HepG2 (cell line): ENCODE data around the gene NT5DC2. TPM values are rescaled to one million over a fixed set of nuclear protein-coding genes. Genes with fewer than 3 reads are reported as not detected.

Source experiments
- EZH2 ChIP-seq: conservative IDR thresholded peaks from 2 replicates; pipeline ENCODE4 v1.6.1; 2012; ENCODE audit warnings: mild to moderate bottlenecking, low read depth, low read length, moderate library complexity
- HMGXB3 ChIP-seq: sonication (generic); formaldehyde crosslinking; IDR thresholded peaks from 2 replicates; pipeline ENCODE4 v1.4.0; 2020; ENCODE audit warnings: missing genetic modification reagents, borderline replicate concordance
- KDM5A ChIP-seq: fragments of 200-600 bp; sonication (generic); IDR thresholded peaks from 2 replicates; pipeline ENCODE4 v1.7.0; 2018; ENCODE audit warnings: antibody characterized with exemption, mild to moderate bottlenecking, low read length, borderline replicate concordance
- MTF2 ChIP-seq: sonication (generic); formaldehyde crosslinking; IDR thresholded peaks from 2 replicates; pipeline ENCODE4 v1.5.0; 2020; ENCODE audit warnings: missing genetic modification reagents, borderline replicate concordance
- PRDM10 ChIP-seq: sonication (generic); formaldehyde crosslinking; IDR thresholded peaks from 2 replicates; pipeline ENCODE4 v1.4.0; 2020; ENCODE audit warnings: low read depth, missing genetic modification reagents
- RFX1 ChIP-seq: fragments of 450-650 bp; IDR thresholded peaks from 2 replicates; pipeline ENCODE4 v1.6.1; 2017
- SRY ChIP-seq: sonication (generic); formaldehyde crosslinking; IDR thresholded peaks from 2 replicates; pipeline ENCODE4 v1.8.0; 2022; ENCODE audit warnings: mild to moderate bottlenecking, missing genetic modification reagents
- ZGPAT ChIP-seq: IDR thresholded peaks from 2 replicates; pipeline ENCODE4 v1.6.1; 2016; ENCODE audit warnings: mild to moderate bottlenecking
- ZNF142 ChIP-seq: sonication (generic); formaldehyde crosslinking; IDR thresholded peaks from 2 replicates; pipeline ENCODE4 v1.4.0; 2020; ENCODE audit warnings: missing genetic modification reagents
- ZNF543 ChIP-seq: sonication (generic); formaldehyde crosslinking; IDR thresholded peaks from 2 replicates; pipeline ENCODE4 v1.4.0; 2020; ENCODE audit warnings: mild to moderate bottlenecking, missing genetic modification reagents
- ZNF577 ChIP-seq: sonication (generic); formaldehyde crosslinking; IDR thresholded peaks from 2 replicates; pipeline ENCODE4 v1.4.0; 2020; ENCODE audit warnings: mild to moderate bottlenecking, low read depth, missing genetic modification reagents, borderline replicate concordance
- ZNF616 ChIP-seq: sonication (generic); formaldehyde crosslinking; IDR thresholded peaks from 2 replicates; pipeline ENCODE4 v1.5.0; 2020; ENCODE audit warnings: low read depth, mild to moderate bottlenecking, missing genetic modification reagents
- ZSCAN31 ChIP-seq: sonication (generic); formaldehyde crosslinking; IDR thresholded peaks from 2 replicates; pipeline ENCODE4 v1.5.0; 2020; ENCODE audit warnings: low read depth, mild to moderate bottlenecking, missing genetic modification reagents
- polyA plus RNA-seq, 8 experiments: library from polyadenylated mRNA; depleted of rRNA in 3 of 8; stranded (reverse) in 7 of 8; unstranded in 1 of 8; fragments of >200 nt; fragmentation: Illumina TruSeq in 4 of 8; extraction: Trizol in 4 of 8; gene quantifications; 2 replicates each; pipeline versions ENCODE4 v1.2.1 to v1.2.3, GENCODE V29; 2011 to 2016; ENCODE audit warnings: low read depth in 4 of 8, missing spikeins in 1 of 8, mixed read lengths in 1 of 8; ENCODE audit not compliant: insufficient read depth in 1 of 8
- total RNA-seq, 5 experiments: library from RNA; depleted of rRNA; stranded (reverse); fragments of >200 nt; fragmentation: Illumina TruSeq; extraction: Trizol; gene quantifications; 2 replicates each; pipeline ENCODE4 v1.2.3, GENCODE V29; 2016; ENCODE audit warnings: low read depth in 1 of 5

The NT5DC2 gene
- total and polyA plus RNA-seq, 2 of the 13 experiments (the other 11 are each of a cell fraction or from before 2014, with no cell fraction given) = 131 to 240 TPM

GRCh38 chr3:52533623-52534280 is at the start of gene NT5DC2 (continued):
- TF ChIP-seq PRDM10 (CRISPR knock-in tag) = no peak
- TF ChIP-seq ZGPAT (CRISPR knock-in tag) = no peak
- no peak for TF ChIP-seq ZNF142 (CRISPR knock-in tag)
- peak; percentile 76 for TF ChIP-seq ZSCAN31 (CRISPR knock-in tag)
- peak; percentile 54; the same call in 1 of the 2 replicates for TF ChIP-seq ZNF543
- no peak for TF ChIP-seq KDM5A
- no peak for TF ChIP-seq RFX1
- no peak for TF ChIP-seq ZNF577
- TF ChIP-seq HMGXB3 (CRISPR knock-in tag) = no peak
- no peak; the same call in 1 of the 2 replicates for TF ChIP-seq ZNF616
- TF ChIP-seq EZH2 = no peak
- no peak for TF ChIP-seq SRY (CRISPR knock-in tag)
- TF ChIP-seq MTF2 = no peak
